ENCODE data around the gene PCED1B. TPM values are rescaled to one million over a fixed set of nuclear protein-coding genes. Genes with fewer than 3 reads are reported as not detected.
"Not testable (repeated sequence)": the region's sequence is repeated elsewhere in the genome, so short reads cannot be mapped to it uniquely, and the experiment has no call there.

PCED1B gene
- total and polyA plus RNA-seq, 2 donors (not counting 1 experiment from before 2014, with no cell fraction given) = 26.2 to 45.8 TPM

DNA sequence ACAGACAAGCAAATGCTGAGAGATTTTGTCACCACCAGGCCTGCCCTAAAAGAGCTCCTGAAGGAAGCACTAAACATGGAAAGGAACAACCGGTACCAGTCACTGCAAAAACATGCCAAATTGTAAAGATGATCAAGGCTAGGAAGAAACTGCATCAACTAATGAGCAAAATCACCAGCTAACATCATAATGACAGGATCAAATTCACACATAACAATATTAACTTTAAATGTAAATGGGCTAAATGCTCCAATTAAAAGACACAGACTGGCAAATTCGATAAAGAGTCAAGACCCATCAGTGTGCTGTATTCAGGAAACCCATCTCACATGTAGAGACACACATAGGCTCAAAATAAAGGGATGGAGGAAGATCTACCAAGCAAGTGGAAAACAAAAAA is 20.8 kb upstream of the PCED1B start:
- CTCF ChIA-PET; H3K79me2 ChIP-seq (ENCODE audit: control insufficient read depth, insufficient read depth, low read length); H3K27ac ChIP-seq (ENCODE audit: low read length in 2 of 2); ATAC-seq (ENCODE audit: low read depth); H2AFZ ChIP-seq (ENCODE audit: insufficient read depth, low read depth, low read length, poor library complexity, severe bottlenecking); H3K27me3 ChIP-seq (replicated peaks in 1 of 4; ENCODE audit: control extremely low read depth in 1 of 4, control insufficient read depth in 3 of 4, insufficient read depth in 4 of 4, low read length in 3 of 4); H3K27me3 Mint-ChIP-seq; H3K36me3 ChIP-seq (replicated peaks in 1 of 2; ENCODE audit: control extremely low read depth in 1 of 2, control insufficient read depth in 1 of 2, extremely low read depth in 1 of 2, insufficient read depth in 2 of 2, low read length in 1 of 2); H3K27ac Mint-ChIP-seq; H3K4me3 Mint-ChIP-seq; DNase-seq; H4K20me1 ChIP-seq (ENCODE audit: control insufficient read depth, insufficient read depth, low read length, poor library complexity, severe bottlenecking); intact Hi-C loops (cut with micrococcal nuclease); POLR2A ChIA-PET; H3K9me3 Mint-ChIP-seq (ENCODE audit: insufficient read depth); H3K9ac ChIP-seq (ENCODE audit: low read length); H3K4me2 ChIP-seq (replicated peaks; ENCODE audit: low read depth, low read length, poor library complexity, severe bottlenecking); H3K4me1 Mint-ChIP-seq; H3K4me1 ChIP-seq (ENCODE audit: control insufficient read depth in 2 of 2, insufficient read depth in 2 of 2, low read length in 2 of 2); H3K9me3 ChIP-seq (ENCODE audit: control extremely low read depth in 1 of 3, control insufficient read depth in 2 of 3, insufficient read depth in 1 of 3, low read length in 2 of 3); H3K4me3 ChIP-seq (ENCODE audit: control extremely low read depth in 1 of 5, extremely low read depth in 1 of 5, insufficient read depth in 1 of 5, low read depth in 2 of 5, low read length in 4 of 5): not testable (repeated sequence)
- WGBS (ENCODE audit: insufficient coverage) = no CpG with 5 or more reads among the region's 2 CpGs

DNA sequence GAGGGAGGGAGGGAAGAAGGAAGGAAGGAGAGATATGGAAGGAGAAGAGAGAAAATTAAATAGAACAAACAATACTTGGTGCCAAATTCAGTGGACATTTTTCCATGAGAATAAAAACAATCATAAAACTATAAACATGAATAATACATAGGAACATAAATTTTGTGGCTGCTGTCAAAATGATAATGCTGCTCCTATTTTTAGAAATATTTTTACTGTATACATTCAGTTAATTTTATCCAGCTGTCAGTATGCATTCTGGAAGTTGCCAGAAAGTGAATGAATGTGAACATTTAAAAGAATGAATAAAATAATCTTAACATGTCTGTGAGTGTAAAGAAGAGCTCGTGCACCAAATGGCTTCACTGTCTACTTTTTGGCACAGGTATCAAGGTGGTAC is 13.9 kb upstream of the PCED1B start:
- Histone ChIP-seq H3K27me3 (replicated peaks in 1 of 4; ENCODE audit: control extremely low read depth in 1 of 4, control insufficient read depth in 3 of 4, insufficient read depth in 4 of 4, low read length in 3 of 4) (no peaks in the 10 kb centered on the region), H3K4me2 (replicated peaks; ENCODE audit: low read depth, low read length, poor library complexity, severe bottlenecking) (no peak overlapping the region), H4K20me1 (ENCODE audit: control insufficient read depth, insufficient read depth, low read length, poor library complexity, severe bottlenecking) (no peaks in the 10 kb centered on the region), H3K79me2 (ENCODE audit: control insufficient read depth, insufficient read depth, low read length) (no peaks in the 10 kb centered on the region), H3K9ac (ENCODE audit: low read length) (no peak overlapping the region), H3K36me3 (replicated peaks in 1 of 2; ENCODE audit: control extremely low read depth in 1 of 2, control insufficient read depth in 1 of 2, extremely low read depth in 1 of 2, insufficient read depth in 2 of 2, low read length in 1 of 2) (no peaks in the 10 kb centered on the region), H3K4me3 (ENCODE audit: control extremely low read depth in 1 of 5, extremely low read depth in 1 of 5, insufficient read depth in 1 of 5, low read depth in 2 of 5, low read length in 4 of 5) (no peak overlapping the region), H3K4me1 (ENCODE audit: control insufficient read depth in 2 of 2, insufficient read depth in 2 of 2, low read length in 2 of 2) (no peaks in the 10 kb centered on the region), H2AFZ (ENCODE audit: insufficient read depth, low read depth, low read length, poor library complexity, severe bottlenecking) (no peak overlapping the region), H3K27ac (ENCODE audit: low read length in 2 of 2) (no peak overlapping the region), H3K9me3 (ENCODE audit: control extremely low read depth in 1 of 3, control insufficient read depth in 2 of 3, insufficient read depth in 1 of 3, low read length in 2 of 3) (no peaks in the 10 kb centered on the region)
- Mint-ChIP-seq H3K27me3 (no peaks in the 10 kb centered on the region), H3K9me3 (ENCODE audit: insufficient read depth) (no peaks in the 10 kb centered on the region), H3K27ac (no peak overlapping the region), H3K4me3 (no peak overlapping the region), H3K4me1 (no peaks in the 10 kb centered on the region)
- WGBS (ENCODE audit: insufficient coverage) = 100% methylated on average over 1 of the region's 1 CpG
- DNase-seq (no peak), ATAC-seq (ENCODE audit: low read depth) (no peak)
- POLR2A ChIA-PET = interaction anchor here (0.5 to 0.6 kb wide), 2 partner anchors 162 to 1075 kb away, joined by 3 to 4 read pairs; no protein-coding TSS in a partner anchor
- TF ChIP-seq, protein P1, sequence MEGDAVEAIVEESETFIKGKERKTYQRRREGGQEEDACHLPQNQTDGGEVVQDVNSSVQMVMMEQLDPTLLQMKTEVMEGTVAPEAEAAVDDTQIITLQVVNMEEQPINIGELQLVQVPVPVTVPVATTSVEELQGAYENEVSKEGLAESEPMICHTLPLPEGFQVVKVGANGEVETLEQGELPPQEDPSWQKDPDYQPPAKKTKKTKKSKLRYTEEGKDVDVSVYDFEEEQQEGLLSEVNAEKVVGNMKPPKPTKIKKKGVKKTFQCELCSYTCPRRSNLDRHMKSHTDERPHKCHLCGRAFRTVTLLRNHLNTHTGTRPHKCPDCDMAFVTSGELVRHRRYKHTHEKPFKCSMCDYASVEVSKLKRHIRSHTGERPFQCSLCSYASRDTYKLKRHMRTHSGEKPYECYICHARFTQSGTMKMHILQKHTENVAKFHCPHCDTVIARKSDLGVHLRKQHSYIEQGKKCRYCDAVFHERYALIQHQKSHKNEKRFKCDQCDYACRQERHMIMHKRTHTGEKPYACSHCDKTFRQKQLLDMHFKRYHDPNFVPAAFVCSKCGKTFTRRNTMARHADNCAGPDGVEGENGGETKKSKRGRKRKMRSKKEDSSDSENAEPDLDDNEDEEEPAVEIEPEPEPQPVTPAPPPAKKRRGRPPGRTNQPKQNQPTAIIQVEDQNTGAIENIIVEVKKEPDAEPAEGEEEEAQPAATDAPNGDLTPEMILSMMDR (IDR thresholded peaks at IDR 0.05) = no peak
- TF ChIP-seq EZH2 (IDR thresholded peaks at IDR 0.05; ENCODE audit: borderline replicate concordance, insufficient read depth, low read depth, low read length, poor library complexity, severe bottlenecking) = no peak
- CTCF ChIA-PET = interaction anchor here (0.8 to 3.0 kb wide), 2 partner anchors 33 to 332 kb away, joined by 3 to 8 read pairs; no protein-coding TSS in a partner anchor
- intact Hi-C loops (cut with micrococcal nuclease) = no loop called here
